K562 (cell line): ENCODE measurements around the gene GNAQ. TPM values are rescaled to one million over a fixed set of nuclear protein-coding genes. Genes with fewer than 3 reads are reported as not detected.

Experiments used
- ATAC-seq: fragments of 200-7000 bp; cut with Tn5 transposase; 3 replicates; pipeline ENCODE4 v1.9.1; 2020; ENCODE audit warnings: moderate library complexity
- BruUV-seq: library from RNA; stranded (reverse); fragments of 400-500 nt; replicated peaks from 2 replicates; lab custom pipeline; 2021; lab: Mats Ljungman, UMichigan
- CTCF ChIA-PET: fragments of 300-600 bp; formaldehyde crosslinking; extraction: SDS; loops from one replicate; lab custom pipeline; 2021; ENCODE audit warnings: low intra/inter-chr PET ratio; lab: Yijun Ruan, JAX
- POLR2A ChIA-PET: fragments of 300-600, 350-650 bp; sonication (Branson Sonifier 250); formaldehyde crosslinking; extraction: SDS; loops from one replicate; lab custom pipeline; 2021; ENCODE audit warnings: antibody characterized with exemption, inconsistent platforms; lab: Yijun Ruan, JAX
- DNase-seq, 4 experiments: peaks; one replicate each; pipeline versions ENCODE4 v3.0.0 to v3.0.0-alpha.2; 2011 to 2018; ENCODE audit warnings: low spot score in 3 of 4, mixed read lengths in 3 of 4; ENCODE audit errors: extremely low read depth in 1 of 4
- FAIRE-seq: peaks from 2 replicates; lab custom pipeline; 2011; peaks lifted over from hg19 to GRCh38; lab: Jason Lieb, UNC
- H2AFZ ChIP-seq: 2 replicates; pipeline ENCODE4 v1.6.0; 2011; ENCODE audit warnings: low read depth, low read length, control low read depth, inconsistent platforms
- H3K27ac ChIP-seq: fragments of 200-600 bp; 3 replicates; pipeline ENCODE4 v1.8.0; 2011; ENCODE audit warnings: low read depth, mild to moderate bottlenecking, control low read depth, inconsistent platforms, low read length, moderate library complexity, mixed read lengths; ENCODE audit errors: extremely low read depth
- H3K27me3 ChIP-seq, 2 experiments: fragments of 300-600 bp in 1 of 2; 2 replicates in 1 of 2; 3 replicates in 1 of 2; pipeline versions ENCODE4 v1.6.0 to v1.8.0; 2011; ENCODE audit warnings: inconsistent platforms in 2 of 2, low read length in 2 of 2, mild to moderate bottlenecking in 1 of 2, mixed read lengths in 1 of 2, moderate library complexity in 1 of 2; ENCODE audit not compliant: control insufficient read depth in 2 of 2, insufficient read depth in 2 of 2
- H3K36me3 ChIP-seq: fragments of 300-600 bp; 3 replicates; pipeline ENCODE4 v1.8.0; 2011; ENCODE audit warnings: mild to moderate bottlenecking, low read length, inconsistent platforms; ENCODE audit not compliant: control insufficient read depth, insufficient read depth
- H3K4me1 ChIP-seq, 2 experiments: fragments of 200-600 bp in 1 of 2; replicated peaks in 1 of 2; 2 replicates in 1 of 2; 3 replicates in 1 of 2; pipeline versions ENCODE4 v1.5.1 to v1.8.0; 2011; ENCODE audit warnings: inconsistent platforms in 2 of 2, low read length in 2 of 2, mild to moderate bottlenecking in 1 of 2, mixed read lengths in 1 of 2, moderate library complexity in 1 of 2; ENCODE audit not compliant: control insufficient read depth in 2 of 2, insufficient read depth in 2 of 2
- H3K4me2 ChIP-seq: 2 replicates; pipeline ENCODE4 v1.6.1; 2011; ENCODE audit warnings: low read length, control low read depth, inconsistent platforms, mixed read lengths; ENCODE audit not compliant: insufficient read depth
- H3K4me3 ChIP-seq: fragments of 200-600 bp; sonication (generic), shearing (Covaris generic); 2 replicates; pipeline ENCODE4 v1.5.1; 2016; ENCODE audit warnings: control low read depth, inconsistent platforms
- H3K79me2 ChIP-seq: fragments of 200-600 bp; 3 replicates; pipeline ENCODE4 v1.8.0; 2011; ENCODE audit warnings: low read length, inconsistent platforms; ENCODE audit not compliant: control insufficient read depth, insufficient read depth
- H3K9ac ChIP-seq, 2 experiments: 2 replicates each; pipeline versions ENCODE4 v1.6.0 to v1.6.1; 2011; ENCODE audit warnings: low read depth in 2 of 2, low read length in 2 of 2, control low read depth in 1 of 2, inconsistent platforms in 1 of 2, mild to moderate bottlenecking in 1 of 2, mixed read lengths in 1 of 2; ENCODE audit not compliant: insufficient read depth in 1 of 2
- H3K9me1 ChIP-seq: one replicate; pipeline ENCODE4 v1.6.0; 2011; ENCODE audit warnings: inconsistent platforms, mild to moderate bottlenecking, low read length, moderate library complexity; ENCODE audit not compliant: control insufficient read depth, insufficient read depth
- H3K9me3 ChIP-seq: replicated peaks from 2 replicates; pipeline ENCODE4 v1.5.1; 2011; ENCODE audit warnings: low read depth, low read length, inconsistent platforms; ENCODE audit not compliant: control insufficient read depth, insufficient read depth
- H4K20me1 ChIP-seq: replicated peaks from 2 replicates; pipeline ENCODE4 v1.6.1; 2011; ENCODE audit warnings: low read length, inconsistent platforms, mixed read lengths; ENCODE audit not compliant: control insufficient read depth, insufficient read depth
- CCNT2 ChIP-seq: IDR thresholded peaks from 2 replicates; pipeline ENCODE4 v1.6.1; 2011; ENCODE audit warnings: borderline replicate concordance, low read depth, mild to moderate bottlenecking, moderate library complexity, mixed read lengths, low read length; ENCODE audit not compliant: insufficient read length; ENCODE audit errors: extremely low read depth
- GTF3C2 ChIP-seq: IDR thresholded peaks from 3 replicates; pipeline ENCODE4 v1.6.1; 2011; ENCODE audit warnings: borderline replicate concordance, mild to moderate bottlenecking, moderate library complexity; ENCODE audit not compliant: insufficient read length; ENCODE audit errors: extremely low read depth
- HLTF ChIP-seq: fragments of 450-650 bp; IDR thresholded peaks from 2 replicates; pipeline ENCODE4 v1.6.1; 2016
- ID3 ChIP-seq, 2 experiments: fragments of 250-450 bp in 1 of 2; fragments of 450-650 bp in 1 of 2; sonication (Bioruptor Pico) in 1 of 2; IDR thresholded peaks; 2 replicates each; pipeline versions ENCODE4 v1.6.1 to v1.8.0; 2016 to 2021; ENCODE audit warnings: mild to moderate bottlenecking in 2 of 2, moderate library complexity in 2 of 2, missing compliant biosample characterization in 1 of 2, missing genetic modification characterization in 1 of 2
- NELFE ChIP-seq: IDR thresholded peaks from 2 replicates; pipeline ENCODE4 v1.6.1; 2011; ENCODE audit warnings: mild to moderate bottlenecking; ENCODE audit not compliant: insufficient read depth, insufficient read length
- PTTG1 ChIP-seq: fragments of 450-650 bp; IDR thresholded peaks from 2 replicates; pipeline ENCODE4 v1.6.1; 2016; ENCODE audit warnings: low read depth, mild to moderate bottlenecking, missing genetic modification characterization, missing compliant biosample characterization
- SRF ChIP-seq, 2 experiments: fragments of 250-450, 450-650 bp in 1 of 2; sonication (Bioruptor Pico) in 1 of 2; sonication (generic) in 1 of 2; formaldehyde crosslinking; IDR thresholded peaks; 2 replicates each; pipeline versions ENCODE4 v1.5.0 to v1.5.1; 2020 to 2022; ENCODE audit warnings: mild to moderate bottlenecking in 1 of 2, missing genetic modification reagents in 1 of 2
- TAF9B ChIP-seq: fragments of 450-650 bp; IDR thresholded peaks from 2 replicates; pipeline ENCODE4 v1.6.1; 2018; ENCODE audit warnings: mild to moderate bottlenecking; ENCODE audit not compliant: partially characterized antibody
- TGIF2 ChIP-seq: sonication (generic); formaldehyde crosslinking; IDR thresholded peaks from 2 replicates; pipeline ENCODE4 v1.8.1; 2022; ENCODE audit warnings: mild to moderate bottlenecking, missing genetic modification reagents, moderate library complexity
- U2AF1 ChIP-seq: fragments of 200-400 bp; formaldehyde crosslinking; optimal IDR thresholded peaks from 2 replicates; pipeline ENCODE3; 2017; ENCODE audit warnings: mild to moderate bottlenecking, low read depth, low read length, moderate library complexity
- ZFP91 ChIP-seq: sonication (generic); formaldehyde crosslinking; IDR thresholded peaks from 2 replicates; pipeline ENCODE4 v1.8.0; 2022; ENCODE audit warnings: mild to moderate bottlenecking, missing genetic modification reagents
- ZNF280B ChIP-seq: fragments of 250-450 bp; sonication (Bioruptor Pico); IDR thresholded peaks from 2 replicates; pipeline ENCODE4 v1.5.1; 2021; ENCODE audit warnings: mild to moderate bottlenecking
- ZNF778 ChIP-seq: fragments of 450-650 bp; formaldehyde crosslinking; IDR thresholded peaks from 2 replicates; pipeline ENCODE4 v1.4.0; 2020; ENCODE audit warnings: mild to moderate bottlenecking, moderate library complexity
- WGBS: fragments of 100-300 bp; shearing (Covaris generic); methylation state at CpG from one replicate; pipeline ENCODE4 v1.1.6; 2016; ENCODE audit warnings: low coverage, mixed read lengths; ENCODE audit not compliant: insufficient coverage; ENCODE audit errors: missing lambda C conversion rate; 5-methylcytosine and 5-hydroxymethylcytosine counted together
- in situ Hi-C: fragments of 300-500 bp; cut with MboI; formaldehyde crosslinking; loops from 4 replicates; pipeline ENCODE4 v1.15.0; 2018; ENCODE audit warnings: inconsistent platforms, mixed read lengths
- intact Hi-C: fragments of 100-400 bp; cut with micrococcal nuclease; formaldehyde crosslinking; loops from 2 replicates; pipeline ENCODE4 v1.14.2; 2022
- polyA plus RNA-seq, 8 experiments: library from polyadenylated mRNA; depleted of rRNA in 4 of 8; stranded (reverse) in 5 of 8; unstranded in 3 of 8; fragments of >200 nt; fragmentation: Nextera tagmentation in 2 of 8; fragmentation: Illumina TruSeq in 1 of 8; extraction: Ambion mirVana in 2 of 8; extraction: Trizol in 1 of 8; gene quantifications; 2 replicates each; pipeline versions ENCODE4 v1.2.1 to v1.2.3, GENCODE V29; 2011 to 2014; ENCODE audit warnings: inconsistent platforms in 1 of 8, missing spikeins in 1 of 8
- total RNA-seq, 7 experiments: library from RNA; depleted of rRNA in 6 of 7; stranded (reverse); fragments of >200 nt in 6 of 7; fragmentation: Illumina TruSeq in 2 of 7; extraction: Trizol in 2 of 7; gene quantifications; 2 replicates each; pipeline versions ENCODE4 v1.2.1 to v1.2.3, GENCODE V29; 2011 to 2021; ENCODE audit warnings: low replicate concordance in 1 of 7

Gene GNAQ
- total and polyA plus RNA-seq, 9 of the 15 experiments (the other 6 are each of a cell fraction or from before 2014, with no cell fraction given), result 4.8 to 27.9 (median 17.5) TPM

GRCh38 chr9:77806741-77807140 is 224.9 kb downstream of the GNAQ start (continued):
- TF ChIP-seq ZFP91 (CRISPR knock-in tag), result no peak

- no peaks in the 10 kb centered on the region for H3K9me1 ChIP-seq
- no peak overlapping the region for H3K9ac ChIP-seq
- peaks cover 0 to 29% of the 10 kb centered on the region in 2 experiments; a peak in 2 of 5 replicates for H3K4me1 ChIP-seq
- H3K4me2 ChIP-seq, result no peak overlapping the region
- H3K27me3 ChIP-seq, result no peaks in the 10 kb centered on the region
- ChIA-PET POLR2A (interaction anchor here (0.7 kb wide), 1 partner anchor 868 kb away, joined by 3 read pairs; no protein-coding TSS in a partner anchor), CTCF (no interaction called here)
- H3K27ac ChIP-seq, result no peak overlapping the region
- peaks cover 19% of the 10 kb centered on the region for H3K79me2 ChIP-seq
- DNase-seq (no peak), ATAC-seq (no peak)
- H3K4me3 ChIP-seq, result no peak overlapping the region
- 75% methylated on average over 2 of the region's 2 CpGs for WGBS
- peaks cover 31% of the 10 kb centered on the region for H3K36me3 ChIP-seq
- H4K20me1 ChIP-seq, result no peaks in the 10 kb centered on the region
- TF ChIP-seq CCNT2 (no peak), TGIF2 (CRISPR knock-in tag) (no peak), NELFE (no peak), ZNF280B (no peak), ZNF778 (CRISPR knock-in tag) (no peak), SRF (CRISPR knock-in tag; IDR thresholded peaks at IDR 0.05) (no peak), ID3 (CRISPR knock-in tag; IDR thresholded peaks at IDR 0.05) (no peak), ID3 (tag; IDR thresholded peaks at IDR 0.05) (no peak), HLTF (no peak), GTF3C2 (no peak), U2AF1 (no peak), PTTG1 (tag) (no peak), TAF9B (no peak)
- TF ChIP-seq, all 486 proteins: peak for 0
- Histone ChIP-seq H2AFZ (no peak overlapping the region), H3K9me3 (no peaks in the 10 kb centered on the region)
- intact Hi-C loops (no loop called here), in situ Hi-C loops (no loop called here)
- no peak for FAIRE-seq
- no TSS peak for BruUV-seq
These were observed 225.8 kb downstream of the GNAQ start for GRCh38 chr9:77805810-77806209.
